IMR-90 (cell line): ENCODE results near the gene NR5A1. TPM values are rescaled to one million over a fixed set of nuclear protein-coding genes. Genes with fewer than 3 reads are reported as not detected.

ENCODE experiments used
- ATAC-seq: fragments of 200-7000 bp; cut with Tn5 transposase; 2 replicates; pipeline ENCODE4 v1.9.1; 2020; ENCODE audit warnings: low read depth, mild to moderate bottlenecking, moderate library complexity
- BruUV-seq: library from RNA; stranded (reverse); fragments of 400-500 nt; replicated peaks from 2 replicates; lab custom pipeline; 2021; lab: Mats Ljungman, UMichigan
- CTCF ChIA-PET: fragments of 300-600 bp; formaldehyde crosslinking; extraction: SDS; loops from one replicate; lab custom pipeline; 2021; ENCODE audit warnings: antibody characterized with exemption; lab: Yijun Ruan, JAX
- POLR2A ChIA-PET: fragments of 300-600 bp; sonication (Branson Sonifier 250); formaldehyde crosslinking; loops from one replicate; lab custom pipeline; 2022; ENCODE audit warnings: antibody characterized with exemption; ENCODE audit not compliant: unreplicated experiment; lab: Charles Lee
- DNase-seq: peaks from one replicate; pipeline ENCODE4 v3.0.0; 2013
- H2AFZ ChIP-seq: replicated peaks from 2 replicates; pipeline ENCODE3; 2013; ENCODE audit warnings: low read length, mild to moderate bottlenecking; ENCODE audit not compliant: poor library complexity
- H2AK5ac ChIP-seq: 2 replicates; pipeline ENCODE4 v1.6.1; 2013; ENCODE audit warnings: low read depth, low read length, inconsistent platforms
- H2AK9ac ChIP-seq: replicated peaks from 2 replicates; pipeline ENCODE3; 2013; ENCODE audit warnings: mild to moderate bottlenecking, low read depth, low read length, moderate library complexity; ENCODE audit not compliant: poor library complexity
- H2BK120ac ChIP-seq: 2 replicates; pipeline ENCODE4 v1.6.1; 2013; ENCODE audit warnings: low read depth, low read length, inconsistent platforms
- H2BK15ac ChIP-seq: 3 replicates; pipeline ENCODE4 v1.6.1; 2013; ENCODE audit warnings: low read depth, low read length, inconsistent platforms
- H2BK20ac ChIP-seq: 2 replicates; pipeline ENCODE4 v1.6.1; 2013; ENCODE audit warnings: low read depth, mild to moderate bottlenecking, inconsistent platforms, low read length, moderate library complexity
- H2BK5ac ChIP-seq: 2 replicates; pipeline ENCODE4 v1.6.1; 2013; ENCODE audit warnings: mild to moderate bottlenecking, low read depth, low read length, inconsistent platforms; ENCODE audit not compliant: poor library complexity, severe bottlenecking
- H3K14ac ChIP-seq: replicated peaks from 2 replicates; pipeline ENCODE4 v1.6.1; 2013; ENCODE audit warnings: low read depth, low read length, inconsistent platforms
- H3K18ac ChIP-seq: 2 replicates; pipeline ENCODE4 v1.6.1; 2013; ENCODE audit warnings: low read depth, low read length, control low read depth
- H3K23ac ChIP-seq: 2 replicates; pipeline ENCODE4 v1.6.1; 2013; ENCODE audit warnings: low read depth, low read length, inconsistent platforms
- H3K27ac ChIP-seq: 2 replicates; pipeline ENCODE4 v1.5.1; 2013; ENCODE audit warnings: mild to moderate bottlenecking, control low read depth, low read length; ENCODE audit not compliant: insufficient read depth
- H3K27me3 ChIP-seq: 2 replicates; pipeline ENCODE4 v1.6.1; 2013; ENCODE audit warnings: low read length; ENCODE audit not compliant: control insufficient read depth, insufficient read depth
- H3K36me3 ChIP-seq: 2 replicates; pipeline ENCODE4 v1.6.1; 2013; ENCODE audit warnings: low read length, mixed read lengths; ENCODE audit not compliant: control insufficient read depth, insufficient read depth
- H3K4ac ChIP-seq: 2 replicates; pipeline ENCODE4 v1.6.1; 2013; ENCODE audit warnings: low read depth, low read length, inconsistent platforms
- H3K4me1 ChIP-seq: 2 replicates; pipeline ENCODE4 v1.6.1; 2013; ENCODE audit warnings: low read length, mixed read lengths; ENCODE audit not compliant: control insufficient read depth, insufficient read depth
- H3K4me2 ChIP-seq: 2 replicates; pipeline ENCODE4 v1.6.1; 2013; ENCODE audit warnings: low read depth, mild to moderate bottlenecking, control low read depth, low read length, moderate library complexity
- H3K4me3 ChIP-seq: 2 replicates; pipeline ENCODE4 v1.5.1; 2013; ENCODE audit warnings: low read depth, mild to moderate bottlenecking, control low read depth, low read length, moderate library complexity; ENCODE audit not compliant: insufficient read depth
- H3K56ac ChIP-seq: 2 replicates; pipeline ENCODE4 v1.6.1; 2013; ENCODE audit warnings: low read length, inconsistent platforms; ENCODE audit not compliant: insufficient read depth; ENCODE audit errors: extremely low read depth
- H3K79me1 ChIP-seq, 2 experiments: 2 replicates each; pipeline ENCODE4 v1.6.1; 2013; ENCODE audit warnings: low read length in 2 of 2, inconsistent platforms in 1 of 2, low read depth in 1 of 2
- H3K9ac ChIP-seq: 2 replicates; pipeline ENCODE4 v1.6.1; 2013; ENCODE audit warnings: low read depth, low read length, control low read depth
- H3K9me1 ChIP-seq: 2 replicates; pipeline ENCODE4 v1.6.1; 2013; ENCODE audit warnings: low read length, inconsistent platforms; ENCODE audit not compliant: insufficient read depth
- H3K9me3 ChIP-seq: 2 replicates; pipeline ENCODE4 v1.6.1; 2013; ENCODE audit warnings: low read length; ENCODE audit not compliant: control insufficient read depth, insufficient read depth
- H4K20me1 ChIP-seq: 2 replicates; pipeline ENCODE4 v1.6.1; 2013; ENCODE audit warnings: low read length, inconsistent platforms; ENCODE audit not compliant: insufficient read depth
- H4K5ac ChIP-seq: 2 replicates; pipeline ENCODE4 v1.6.1; 2013; ENCODE audit warnings: mild to moderate bottlenecking, low read depth, low read length, control low read depth
- H4K8ac ChIP-seq, 2 experiments: 2 replicates each; pipeline ENCODE4 v1.6.1; 2013; ENCODE audit warnings: low read depth in 2 of 2, low read length in 2 of 2, control low read depth in 1 of 2, inconsistent platforms in 1 of 2
- H4K91ac ChIP-seq: 2 replicates; pipeline ENCODE4 v1.6.1; 2013; ENCODE audit warnings: low read depth, low read length, inconsistent platforms; ENCODE audit not compliant: insufficient read depth
- CEBPB ChIP-seq: IDR thresholded peaks from 2 replicates; pipeline ENCODE4 v1.6.1; 2012; ENCODE audit warnings: low read depth, low read length, improper control_type of control experiment
- CHD1 ChIP-seq: IDR thresholded peaks from 2 replicates; pipeline ENCODE4 v1.6.1; 2012; ENCODE audit warnings: low read depth, low read length, improper control_type of control experiment
- MXI1 ChIP-seq: IDR thresholded peaks from 2 replicates; pipeline ENCODE4 v1.6.1; 2012; ENCODE audit warnings: low read depth, mild to moderate bottlenecking, low read length, moderate library complexity, borderline replicate concordance
- NFE2L2 ChIP-seq: fragments of 150-350 bp; IDR thresholded peaks from 2 replicates; pipeline ENCODE4 v1.6.1; 2016; ENCODE audit warnings: low read depth, mild to moderate bottlenecking, low read length
- RCOR1 ChIP-seq: IDR thresholded peaks from 2 replicates; pipeline ENCODE4 v1.6.1; 2012; ENCODE audit warnings: mild to moderate bottlenecking, low read length, improper control_type of control experiment; ENCODE audit not compliant: insufficient replicate concordance
- SMC3 ChIP-seq: fragments of 150-350 bp; IDR thresholded peaks from 2 replicates; pipeline ENCODE4 v1.6.1; 2016; ENCODE audit warnings: low read depth, mild to moderate bottlenecking, antibody characterized with exemption, low read length, moderate library complexity
- WGBS, 2 experiments: methylation state at CpG; one replicate each; pipeline versions ENCODE4 v1.1.5 to v1.1.7; 2013; ENCODE audit warnings: missing lambda C conversion rate in 2 of 2; ENCODE audit not compliant: insufficient read length in 1 of 2; ENCODE audit errors: extremely low coverage in 2 of 2; 5-methylcytosine and 5-hydroxymethylcytosine counted together
- dilution Hi-C: fragments of 300-500 bp; cut with HindIII; formaldehyde crosslinking; loops from one replicate; pipeline ENCODE4 v1.14.3; 2018; ENCODE audit warnings: low sequenced_read_pairs; ENCODE audit not compliant: unreplicated experiment
- in situ Hi-C: fragments of 300-500 bp; cut with MboI; formaldehyde crosslinking; loops from 3 replicates; pipeline ENCODE4 v1.14.3; 2019; ENCODE audit warnings: low sequenced_read_pairs, inconsistent platforms, mixed read lengths
- intact Hi-C: fragments of 100-400 bp; cut with micrococcal nuclease; formaldehyde crosslinking; loops from 2 replicates; pipeline ENCODE4 v1.10.0; 2022
- polyA plus RNA-seq, 3 experiments: library from polyadenylated mRNA; depleted of rRNA; stranded (reverse); fragments of >200 nt; gene quantifications; 2 replicates each; pipeline ENCODE4 v1.2.3, GENCODE V29; 2012; ENCODE audit warnings: low replicate concordance in 1 of 3
- total RNA-seq: library from RNA; depleted of rRNA; stranded (reverse); fragments of >200 nt; gene quantifications from 2 replicates; pipeline ENCODE4 v1.2.3, GENCODE V29; 2012
- TF ChIP-seq, protein P1 (sequence below): fragments of 150-350 bp; IDR thresholded peaks from 2 replicates; pipeline ENCODE4 v1.6.1; 2016; ENCODE audit warnings: low read depth, mild to moderate bottlenecking, low read length, moderate library complexity, borderline replicate concordance
- TF ChIP-seq, protein P2 (sequence below): conservative IDR thresholded peaks from 2 replicates; pipeline ENCODE4 v1.5.1; 2012; ENCODE audit warnings: mild to moderate bottlenecking, low read depth, low read length, improper control_type of control experiment

The NR5A1 gene
- total and polyA plus RNA-seq, 2 of the 4 experiments (the other 2 are of a cell fraction): not detected

DNA sequence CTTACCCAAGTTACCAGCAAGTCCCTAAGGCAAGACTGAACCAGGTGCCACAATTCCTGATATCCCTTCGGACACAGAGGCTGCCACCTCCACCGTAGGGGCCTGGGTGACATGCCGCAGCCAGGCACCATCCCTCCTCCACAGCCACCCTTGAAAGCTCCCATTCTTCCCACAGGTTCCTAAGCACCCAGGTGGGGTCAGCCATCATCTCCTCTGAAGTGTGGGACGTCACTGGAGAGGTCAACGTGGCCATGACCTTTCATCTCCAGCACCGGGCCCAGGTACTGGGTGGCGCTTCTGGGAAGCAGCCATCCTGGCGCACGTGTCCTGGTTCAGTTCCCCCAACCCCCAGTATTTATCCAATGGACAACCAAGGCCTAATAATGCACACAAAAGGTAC, 48.8 kb downstream of the NR5A1 start:
- in situ Hi-C loops (no loop called here), dilution Hi-C loops (no loop called here), intact Hi-C loops (no loop called here)
- Histone ChIP-seq H2BK15ac (no peak overlapping the region), H3K27me3 (peaks cover 44% of the 10 kb centered on the region), H2BK20ac (no peak overlapping the region), H2AFZ (no peak overlapping the region), H4K5ac (no peak overlapping the region), H3K4me2 (no peak overlapping the region), H3K56ac (no peak overlapping the region), H4K91ac (no peak overlapping the region), H2AK5ac (no peak overlapping the region), H3K18ac (no peak overlapping the region), H3K14ac (no peak overlapping the region), H3K9ac (no peak overlapping the region), H3K27ac (no peak overlapping the region), H3K36me3 (no peaks in the 10 kb centered on the region), H2BK120ac (no peak overlapping the region), H2BK5ac (no peak overlapping the region), H3K23ac (no peak overlapping the region), H3K9me1 (no peaks in the 10 kb centered on the region), H2AK9ac (no peak overlapping the region), H3K4me3 (no peak overlapping the region), H3K79me1 (no peaks in the 10 kb centered on the region), H4K20me1 (no peaks in the 10 kb centered on the region), H3K9me3 (peaks cover 2% of the 10 kb centered on the region; the same call in 1 of the 2 replicates), H3K4me1 (no peaks in the 10 kb centered on the region), H3K4ac (no peak overlapping the region), H4K8ac (no peak overlapping the region)
- ATAC-seq: no peak
- TF ChIP-seq SMC3 (no peak), CHD1 (no peak), MXI1 (no peak), CEBPB (no peak), RCOR1 (no peak), NFE2L2 (no peak)
- TF ChIP-seq, protein P1, sequence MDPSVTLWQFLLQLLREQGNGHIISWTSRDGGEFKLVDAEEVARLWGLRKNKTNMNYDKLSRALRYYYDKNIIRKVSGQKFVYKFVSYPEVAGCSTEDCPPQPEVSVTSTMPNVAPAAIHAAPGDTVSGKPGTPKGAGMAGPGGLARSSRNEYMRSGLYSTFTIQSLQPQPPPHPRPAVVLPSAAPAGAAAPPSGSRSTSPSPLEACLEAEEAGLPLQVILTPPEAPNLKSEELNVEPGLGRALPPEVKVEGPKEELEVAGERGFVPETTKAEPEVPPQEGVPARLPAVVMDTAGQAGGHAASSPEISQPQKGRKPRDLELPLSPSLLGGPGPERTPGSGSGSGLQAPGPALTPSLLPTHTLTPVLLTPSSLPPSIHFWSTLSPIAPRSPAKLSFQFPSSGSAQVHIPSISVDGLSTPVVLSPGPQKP: no peak
- TF ChIP-seq, protein P2, sequence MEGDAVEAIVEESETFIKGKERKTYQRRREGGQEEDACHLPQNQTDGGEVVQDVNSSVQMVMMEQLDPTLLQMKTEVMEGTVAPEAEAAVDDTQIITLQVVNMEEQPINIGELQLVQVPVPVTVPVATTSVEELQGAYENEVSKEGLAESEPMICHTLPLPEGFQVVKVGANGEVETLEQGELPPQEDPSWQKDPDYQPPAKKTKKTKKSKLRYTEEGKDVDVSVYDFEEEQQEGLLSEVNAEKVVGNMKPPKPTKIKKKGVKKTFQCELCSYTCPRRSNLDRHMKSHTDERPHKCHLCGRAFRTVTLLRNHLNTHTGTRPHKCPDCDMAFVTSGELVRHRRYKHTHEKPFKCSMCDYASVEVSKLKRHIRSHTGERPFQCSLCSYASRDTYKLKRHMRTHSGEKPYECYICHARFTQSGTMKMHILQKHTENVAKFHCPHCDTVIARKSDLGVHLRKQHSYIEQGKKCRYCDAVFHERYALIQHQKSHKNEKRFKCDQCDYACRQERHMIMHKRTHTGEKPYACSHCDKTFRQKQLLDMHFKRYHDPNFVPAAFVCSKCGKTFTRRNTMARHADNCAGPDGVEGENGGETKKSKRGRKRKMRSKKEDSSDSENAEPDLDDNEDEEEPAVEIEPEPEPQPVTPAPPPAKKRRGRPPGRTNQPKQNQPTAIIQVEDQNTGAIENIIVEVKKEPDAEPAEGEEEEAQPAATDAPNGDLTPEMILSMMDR: no peak
- DNase-seq: no peak
- 80% methylated on average over 1 of the region's 9 CpGs; no CpG with 5 or more reads in 1 of the 2 experiments for WGBS, 2 experiments
- BruUV-seq: no TSS peak
- CTCF ChIA-PET: no interaction called here
- POLR2A ChIA-PET: no interaction called here
